ENCODE data around the gene TIMM29.
A peak's percentile ranks its signal among the peaks of the same experiment; 100 is the strongest.

TIMM29 gene

DNA sequence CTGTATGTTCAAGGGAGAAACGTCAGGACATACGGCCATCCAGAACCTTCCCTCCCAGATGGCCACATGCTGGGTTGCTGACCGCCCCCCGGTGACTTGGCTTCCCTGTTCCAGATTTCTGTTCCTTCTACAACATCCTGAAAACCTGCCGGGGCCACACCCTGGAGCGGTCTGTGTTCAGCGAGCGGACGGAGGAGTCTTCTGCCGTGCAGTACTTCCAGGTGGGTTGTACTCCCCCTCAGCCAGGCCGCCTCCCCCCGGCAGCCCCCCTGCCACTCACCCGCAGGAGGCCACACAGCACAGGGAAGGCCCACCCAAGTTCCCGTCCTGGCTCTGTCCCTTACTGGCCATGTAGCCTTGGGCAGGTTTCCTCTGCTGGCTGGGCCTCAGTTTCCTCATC is 20.7 kb upstream of the TIMM29 start:
- Mint-ChIP-seq H3K27ac (no peak overlapping the region), H3K4me3 (no peak overlapping the region), H3K4me1 (peaks cover 10% of the 10 kb centered on the region), H3K36me3 (ENCODE audit: low read depth) (peaks cover 43% of the 10 kb centered on the region), H3K27me3 (ENCODE audit: low read depth, poor library complexity) (no peaks in the 10 kb centered on the region), H3K9me3 (peaks cover 12% of the 10 kb centered on the region)
- no peak for DNase-seq
- TF ChIP-seq, protein P1, sequence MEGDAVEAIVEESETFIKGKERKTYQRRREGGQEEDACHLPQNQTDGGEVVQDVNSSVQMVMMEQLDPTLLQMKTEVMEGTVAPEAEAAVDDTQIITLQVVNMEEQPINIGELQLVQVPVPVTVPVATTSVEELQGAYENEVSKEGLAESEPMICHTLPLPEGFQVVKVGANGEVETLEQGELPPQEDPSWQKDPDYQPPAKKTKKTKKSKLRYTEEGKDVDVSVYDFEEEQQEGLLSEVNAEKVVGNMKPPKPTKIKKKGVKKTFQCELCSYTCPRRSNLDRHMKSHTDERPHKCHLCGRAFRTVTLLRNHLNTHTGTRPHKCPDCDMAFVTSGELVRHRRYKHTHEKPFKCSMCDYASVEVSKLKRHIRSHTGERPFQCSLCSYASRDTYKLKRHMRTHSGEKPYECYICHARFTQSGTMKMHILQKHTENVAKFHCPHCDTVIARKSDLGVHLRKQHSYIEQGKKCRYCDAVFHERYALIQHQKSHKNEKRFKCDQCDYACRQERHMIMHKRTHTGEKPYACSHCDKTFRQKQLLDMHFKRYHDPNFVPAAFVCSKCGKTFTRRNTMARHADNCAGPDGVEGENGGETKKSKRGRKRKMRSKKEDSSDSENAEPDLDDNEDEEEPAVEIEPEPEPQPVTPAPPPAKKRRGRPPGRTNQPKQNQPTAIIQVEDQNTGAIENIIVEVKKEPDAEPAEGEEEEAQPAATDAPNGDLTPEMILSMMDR (IDR thresholded peaks at IDR 0.05), result no peak

DNA sequence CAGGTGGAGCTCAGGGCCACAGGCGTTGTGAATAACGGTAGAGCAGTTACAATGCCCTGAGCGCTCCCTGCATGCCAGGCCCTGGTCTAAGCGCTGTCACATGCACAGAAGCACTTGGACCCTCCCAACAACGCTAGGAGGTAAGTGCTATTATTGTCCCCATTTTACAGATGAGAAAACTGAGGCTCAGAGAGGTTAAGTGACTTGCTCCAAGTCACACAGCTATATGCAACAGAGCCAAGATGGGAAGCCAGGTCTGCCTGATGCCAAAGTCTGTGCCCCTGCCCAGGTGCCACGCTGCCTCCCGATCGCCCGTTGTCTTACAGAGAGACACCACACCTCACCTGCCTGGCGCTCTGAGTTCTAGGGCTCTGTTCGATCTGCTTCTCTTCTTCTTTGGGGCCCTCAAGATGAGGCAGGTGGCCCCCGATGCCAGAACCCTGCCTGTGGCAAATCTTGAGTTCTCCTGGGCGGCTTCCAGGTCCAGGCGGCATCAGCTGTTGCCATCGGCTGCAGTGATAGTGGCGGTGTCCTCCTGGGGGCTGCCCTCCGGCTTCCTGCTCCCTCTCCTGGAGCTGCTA is 20.1 kb upstream of the TIMM29 start:
- Mint-ChIP-seq H3K4me3 (no peak overlapping the region), H3K9me3 (peaks cover 7% of the 10 kb centered on the region), H3K4me1 (peaks cover 10% of the 10 kb centered on the region), H3K27ac (no peak overlapping the region), H3K27me3 (ENCODE audit: low read depth, poor library complexity) (no peaks in the 10 kb centered on the region), H3K36me3 (ENCODE audit: low read depth) (peaks cover 38% of the 10 kb centered on the region)
- TF ChIP-seq, protein P1 (IDR thresholded peaks at IDR 0.05), result no peak
- DNase-seq, result no peak

DNA sequence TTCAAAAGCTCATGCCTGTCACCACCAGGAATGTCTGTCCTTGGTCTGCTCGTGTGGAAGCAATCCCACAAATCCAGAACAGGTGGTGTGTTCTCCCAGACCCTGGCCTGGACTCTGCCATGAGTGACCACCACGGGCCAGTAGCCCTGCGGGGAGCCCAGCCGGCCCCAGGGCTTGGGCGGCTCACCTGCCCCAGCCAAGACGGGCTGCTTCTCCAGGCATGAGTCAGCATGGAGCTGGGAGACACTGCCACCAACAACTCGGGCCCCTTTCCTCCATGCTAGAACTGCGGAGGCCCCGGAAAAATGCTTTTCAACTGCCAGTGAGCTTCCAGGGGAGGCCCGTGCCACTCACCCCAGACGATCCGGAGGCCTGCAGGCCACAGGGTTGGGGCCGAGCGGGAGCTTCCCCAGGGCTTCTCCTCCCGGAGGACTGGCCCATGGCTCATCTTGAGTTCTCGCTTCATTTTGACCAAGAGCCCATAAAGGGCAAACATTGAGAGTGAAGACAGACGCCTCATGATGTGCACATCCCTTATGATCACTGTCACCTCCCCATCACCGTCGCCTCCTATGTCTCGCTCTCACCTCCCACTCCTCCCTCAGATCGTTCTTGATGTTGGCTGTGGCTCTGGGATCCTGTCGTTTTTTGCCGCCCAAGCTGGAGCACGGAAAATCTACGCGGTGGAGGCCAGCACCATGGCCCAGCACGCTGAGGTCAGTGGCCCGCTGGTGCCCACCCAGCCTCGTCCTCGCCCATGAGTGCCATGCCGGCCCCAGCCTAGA is 16.8 kb upstream of the TIMM29 start:
- Mint-ChIP-seq H3K36me3 (ENCODE audit: low read depth) (peaks cover 30% of the 10 kb centered on the region), H3K4me3 (no peak overlapping the region), H3K27ac (peak overlapping the region; percentile 39), H3K4me1 (no peaks in the 10 kb centered on the region), H3K27me3 (ENCODE audit: low read depth, poor library complexity) (no peaks in the 10 kb centered on the region), H3K9me3 (no peaks in the 10 kb centered on the region)
- DNase-seq, result no peak
- TF ChIP-seq, protein P1 (IDR thresholded peaks at IDR 0.05), result no peak

DNA sequence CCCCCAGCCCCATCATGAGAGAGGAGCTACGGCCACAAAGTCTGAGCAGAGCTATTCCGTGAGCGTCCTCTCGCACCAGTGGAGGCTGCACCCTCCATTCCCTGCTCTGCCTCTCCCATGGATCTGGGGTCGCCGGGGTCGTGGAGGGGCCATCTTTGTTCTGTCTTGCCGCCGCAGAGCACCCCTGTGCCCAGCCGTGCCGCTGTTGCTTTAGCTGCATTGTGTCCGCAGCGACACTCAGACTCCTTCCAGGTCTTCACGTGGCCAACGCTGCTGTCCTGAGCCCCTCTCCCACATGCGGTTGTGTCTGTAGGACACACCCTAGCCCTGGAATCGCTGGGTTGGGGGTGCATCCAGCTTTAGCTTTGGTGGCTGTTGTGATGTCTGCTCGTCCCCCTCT is 16.0 kb upstream of the TIMM29 start:
- H3K27me3 Mint-ChIP-seq (ENCODE audit: low read depth, poor library complexity), result no peaks in the 10 kb centered on the region
- H3K9me3 Mint-ChIP-seq, result no peaks in the 10 kb centered on the region
- TF ChIP-seq, protein P1 (IDR thresholded peaks at IDR 0.05), result no peak
- no peaks in the 10 kb centered on the region for H3K4me1 Mint-ChIP-seq
- peaks cover 32% of the 10 kb centered on the region for H3K36me3 Mint-ChIP-seq (ENCODE audit: low read depth)
- no peak for DNase-seq
- no peak overlapping the region for H3K27ac Mint-ChIP-seq
- H3K4me3 Mint-ChIP-seq, result no peak overlapping the region

DNA sequence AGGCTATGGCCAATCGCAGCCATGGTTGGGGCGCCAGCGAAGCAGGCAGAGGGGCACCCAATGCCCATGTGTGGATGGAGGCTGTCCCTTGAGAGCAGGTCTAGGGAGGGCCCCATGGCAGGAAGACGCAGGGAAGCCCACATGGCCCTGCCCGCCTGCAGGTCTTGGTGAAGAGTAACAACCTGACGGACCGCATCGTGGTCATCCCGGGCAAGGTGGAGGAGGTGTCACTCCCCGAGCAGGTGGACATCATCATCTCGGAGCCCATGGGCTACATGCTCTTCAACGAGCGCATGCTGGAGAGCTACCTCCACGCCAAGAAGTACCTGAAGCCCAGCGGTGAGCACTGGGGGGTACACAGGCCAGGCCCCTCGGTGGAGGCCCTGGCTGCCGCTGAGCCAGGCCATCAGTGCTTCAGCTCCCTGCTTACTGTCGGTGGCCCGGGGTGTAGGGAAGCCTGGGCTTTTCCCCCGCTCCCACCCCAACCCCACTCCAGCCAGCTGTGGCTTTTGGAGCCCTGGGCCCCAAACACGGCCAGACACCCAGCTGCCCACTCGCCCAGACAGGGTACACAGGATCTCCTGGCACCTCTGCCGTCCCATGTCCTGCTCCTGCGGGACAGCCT is 14.8 kb upstream of the TIMM29 start:
- H3K27me3 Mint-ChIP-seq (ENCODE audit: low read depth, poor library complexity), result no peaks in the 10 kb centered on the region
- no peak for DNase-seq
- no peak overlapping the region for H3K27ac Mint-ChIP-seq
- no peaks in the 10 kb centered on the region for H3K9me3 Mint-ChIP-seq
- peaks cover 26% of the 10 kb centered on the region for H3K36me3 Mint-ChIP-seq (ENCODE audit: low read depth)
- no peaks in the 10 kb centered on the region for H3K4me1 Mint-ChIP-seq
- no peak overlapping the region for H3K4me3 Mint-ChIP-seq
- TF ChIP-seq, protein P1 (IDR thresholded peaks at IDR 0.05), result no peak

Data from nephron progenitor cell (in vitro differentiated cells).